Fibroblast of mammary gland (primary cell): ENCODE results near the gene SZT2.

ENCODE experiments used
- DNase-seq: peaks from one replicate; pipeline ENCODE4 v3.0.0-alpha.2; 2010; ENCODE audit warnings: low read depth
- H3K4me3 ChIP-seq: 2 replicates; pipeline ENCODE4 v1.5.1; 2011; ENCODE audit warnings: low read depth, mild to moderate bottlenecking, low read length, moderate library complexity; ENCODE audit not compliant: control insufficient read depth
- CTCF ChIP-seq: conservative IDR thresholded peaks from 2 replicates; pipeline ENCODE4 v1.5.1; 2011; ENCODE audit warnings: low read depth, low read length, inconsistent platforms; ENCODE audit not compliant: control insufficient read depth, insufficient read depth

The SZT2 gene

DNA sequence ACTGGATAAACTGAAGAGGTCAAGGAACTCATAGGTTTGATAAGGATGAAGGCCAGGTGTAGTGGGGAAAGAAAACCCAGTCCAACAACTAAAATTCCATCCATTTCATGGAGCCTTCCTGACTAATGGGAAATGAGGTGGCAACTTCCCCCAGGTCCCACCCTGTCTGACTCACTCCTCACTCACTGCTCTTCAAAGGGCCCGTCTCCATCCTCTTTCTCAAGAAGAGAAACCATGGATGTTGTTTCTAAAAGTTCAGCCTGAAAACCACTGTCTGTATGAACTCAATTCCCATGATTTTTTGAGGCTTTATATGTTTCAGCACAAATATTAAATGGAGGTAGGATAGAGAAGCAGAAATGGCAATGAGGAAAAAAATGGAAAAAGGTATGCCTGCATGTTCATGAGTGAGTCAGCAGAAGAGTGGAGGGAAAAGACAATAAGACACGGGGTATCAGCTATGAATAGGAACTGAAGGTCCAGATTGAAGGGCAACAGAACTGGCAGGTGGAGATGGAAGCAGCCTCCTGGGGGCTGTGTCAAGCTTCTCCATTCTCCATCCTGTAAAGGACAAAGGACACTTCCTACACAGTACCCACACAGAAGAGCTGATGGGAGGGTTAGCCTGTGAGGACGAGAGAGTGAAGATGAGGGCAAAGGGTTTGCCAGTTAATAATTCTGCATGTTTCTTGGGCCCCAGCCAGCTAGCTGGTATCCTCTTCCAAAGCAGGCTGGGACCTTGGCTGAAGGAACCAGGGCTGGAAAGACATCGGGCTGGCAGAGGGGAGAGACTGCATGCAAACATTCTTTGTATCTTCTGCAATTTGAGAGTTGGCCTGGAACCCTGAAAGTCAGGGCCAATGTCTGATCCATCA is 16.4 kb upstream of the SZT2 start:
- H3K4me3 ChIP-seq = no peak overlapping the region
- DNase-seq = peak; percentile 90
- TF ChIP-seq CTCF = no peak

GRCh38 chr1:43376723-43377235 is 12.9 kb upstream of the SZT2 start:
- no peak for TF ChIP-seq CTCF
- H3K4me3 ChIP-seq = no peak overlapping the region
- DNase-seq = no peak

- no peak for DNase-seq
- TF ChIP-seq CTCF = no peak
- H3K4me3 ChIP-seq = no peak overlapping the region
Measured at GRCh38 chr1:43377831-43378230, 11.9 kb upstream of the SZT2 start.

DNA sequence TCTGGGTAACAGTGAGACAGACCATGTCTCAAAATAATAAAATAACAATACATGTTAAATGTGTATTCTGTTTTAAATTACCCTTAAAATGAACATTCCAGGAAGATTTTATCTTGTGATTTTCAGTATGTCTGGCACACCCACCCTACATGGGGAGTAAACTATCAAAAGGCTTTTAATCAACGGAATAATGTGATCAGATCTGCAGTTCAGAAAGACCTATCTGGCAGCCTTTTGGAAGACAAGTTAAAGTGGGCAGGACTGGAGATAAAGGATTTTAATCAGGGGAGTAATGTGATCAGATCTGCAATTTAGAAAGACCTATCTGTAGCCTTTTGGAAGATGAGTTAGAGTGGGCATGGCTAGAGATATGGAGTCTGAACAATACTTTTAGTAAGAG is 10.2 kb upstream of the SZT2 start:
- no peak for DNase-seq
- no peak overlapping the region for H3K4me3 ChIP-seq
- TF ChIP-seq CTCF = no peak

DNA sequence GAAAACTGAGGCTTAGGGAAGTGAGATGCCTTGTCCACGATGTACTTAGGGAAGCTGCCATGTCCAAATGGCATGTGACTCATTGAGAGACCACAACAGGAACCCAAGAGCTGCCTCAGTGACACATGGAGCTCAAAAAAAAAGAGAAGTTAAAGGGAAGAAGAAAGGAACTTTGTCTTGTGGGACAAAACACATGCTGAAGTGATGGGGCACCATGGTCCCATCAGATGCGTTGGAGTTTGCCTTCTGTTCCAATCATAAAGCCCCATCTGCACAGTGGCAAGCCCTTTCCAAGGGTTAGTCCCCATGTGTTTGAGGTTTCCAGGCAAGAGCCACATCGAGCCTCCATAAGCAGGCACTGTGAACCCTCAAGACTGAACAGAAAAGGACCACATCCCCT is 8.1 kb upstream of the SZT2 start:
- no peak overlapping the region for H3K4me3 ChIP-seq
- TF ChIP-seq CTCF = no peak
- no peak for DNase-seq

- DNase-seq = no peak
- no peak for TF ChIP-seq CTCF
- H3K4me3 ChIP-seq = no peak overlapping the region
Measured at GRCh38 chr1:43382027-43382779, 7.5 kb upstream of the SZT2 start.
